SHP77 treated with DMSO at 0.1 percent for 48 hours (cell line): ENCODE data around the gene IRX4.
"Not testable (repeated sequence)": the region's sequence is repeated elsewhere in the genome, so short reads cannot be mapped to it uniquely, and the experiment has no call there.

Experiments
- DNase-seq: peaks from one replicate; lab custom pipeline; 2025; lab: John Stamatoyannopoulos, UW

Gene IRX4

GRCh38 chr5:1856596-1857255, 26.0 kb downstream of the IRX4 start:
- no peak for DNase-seq

DNA sequence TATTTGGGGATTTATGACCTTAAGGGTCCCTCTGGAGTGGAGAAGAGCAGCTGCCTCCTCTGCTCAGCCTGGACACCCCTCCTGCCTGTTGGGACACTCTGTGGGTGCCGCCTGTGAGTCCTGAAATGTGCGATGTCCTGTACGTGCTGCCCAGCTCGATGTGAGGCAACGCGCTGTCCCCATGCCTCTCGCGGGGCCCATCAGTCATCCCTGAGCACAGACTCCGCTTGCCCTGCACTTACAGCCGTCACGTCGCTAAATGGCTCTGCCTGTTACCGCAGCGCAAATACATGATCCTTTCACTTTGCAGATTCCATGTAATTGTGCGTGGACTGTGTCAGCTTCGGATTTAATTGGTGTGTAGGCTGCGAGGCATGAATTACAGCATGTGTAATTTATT, 27.1 kb downstream of the IRX4 start:
- no peak for DNase-seq

DNA sequence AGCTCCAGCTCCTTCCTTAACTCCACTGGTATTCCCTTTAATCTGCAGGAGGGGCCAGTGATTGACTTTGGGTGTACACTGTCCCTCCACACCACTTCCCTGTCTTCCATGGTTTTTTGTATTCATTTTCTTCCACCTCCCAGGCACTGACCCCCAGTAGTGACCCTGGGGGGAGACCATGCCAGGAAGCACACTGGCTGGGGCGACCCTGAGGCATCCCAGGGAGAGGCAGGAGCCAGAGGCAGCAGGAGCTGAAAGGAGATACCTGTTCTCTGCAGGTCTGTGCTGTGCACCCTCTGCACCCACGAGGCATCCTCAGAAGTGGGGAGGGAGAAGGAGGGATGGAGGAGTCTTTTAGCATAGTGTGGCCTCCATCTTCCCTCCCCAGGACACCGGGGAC, 27.6 kb downstream of the IRX4 start:
- DNase-seq = no peak

DNA sequence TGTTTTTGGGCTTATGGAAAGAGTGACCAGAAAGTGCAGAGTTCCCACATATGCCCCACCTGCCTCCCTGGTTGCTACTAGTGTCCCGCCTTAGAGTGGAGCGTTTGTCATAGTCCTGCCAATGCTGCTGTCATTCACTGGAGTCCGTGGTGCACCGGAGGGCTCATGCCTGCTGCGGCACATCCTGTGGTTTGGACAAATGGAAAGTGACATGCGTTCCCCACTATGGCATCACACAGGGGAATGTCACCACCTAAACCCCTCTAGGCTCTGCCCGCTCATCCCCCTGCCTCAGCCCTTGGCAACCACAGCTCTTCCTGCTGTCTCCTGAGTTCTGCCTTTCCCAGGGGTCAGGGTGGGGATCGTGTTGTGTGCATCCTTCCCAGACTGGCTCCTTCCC, 29.2 kb downstream of the IRX4 start:
- no peak for DNase-seq

GRCh38 chr5:1852324-1852947, 30.3 kb downstream of the IRX4 start:
- no peak for DNase-seq

- DNase-seq = no peak
Observed at GRCh38 chr5:1851290-1851934, 31.3 kb downstream of the IRX4 start.

- DNase-seq = no peak
Observed at GRCh38 chr5:1850324-1851154, 32.2 kb downstream of the IRX4 start.

- no peak for DNase-seq
Observed at GRCh38 chr5:1847611-1848010, 35.1 kb downstream of the IRX4 start.

DNA sequence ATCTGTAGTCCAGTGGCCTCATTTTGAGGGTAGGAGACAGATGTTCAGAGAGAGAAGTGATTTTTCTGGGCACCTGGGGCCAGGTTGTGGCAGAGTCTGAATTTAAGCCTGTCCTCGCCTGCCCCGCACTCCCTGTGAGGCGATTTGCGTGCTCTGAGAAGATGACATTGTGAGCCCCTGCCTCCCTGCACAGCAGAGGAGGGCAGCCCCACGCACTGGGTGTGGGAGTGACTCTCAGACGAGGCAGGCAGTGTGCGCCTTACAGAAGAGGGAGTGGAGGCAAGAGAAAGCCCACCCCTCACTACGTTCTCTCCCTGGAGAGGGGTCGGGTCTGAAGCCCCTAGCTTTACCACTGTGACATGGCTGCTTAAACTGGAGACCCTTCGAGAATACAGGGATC, 35.7 kb downstream of the IRX4 start:
- DNase-seq = no peak

GRCh38 chr5:1846583-1846982, 36.1 kb downstream of the IRX4 start:
- DNase-seq = no peak

- DNase-seq = no peak
Observed at GRCh38 chr5:1845696-1846095, 37.0 kb downstream of the IRX4 start.

- no peak for DNase-seq
Observed at GRCh38 chr5:1844708-1845436, 37.9 kb downstream of the IRX4 start.

GRCh38 chr5:1843761-1844160, 39.0 kb downstream of the IRX4 start:
- not testable (repeated sequence) for DNase-seq

DNA sequence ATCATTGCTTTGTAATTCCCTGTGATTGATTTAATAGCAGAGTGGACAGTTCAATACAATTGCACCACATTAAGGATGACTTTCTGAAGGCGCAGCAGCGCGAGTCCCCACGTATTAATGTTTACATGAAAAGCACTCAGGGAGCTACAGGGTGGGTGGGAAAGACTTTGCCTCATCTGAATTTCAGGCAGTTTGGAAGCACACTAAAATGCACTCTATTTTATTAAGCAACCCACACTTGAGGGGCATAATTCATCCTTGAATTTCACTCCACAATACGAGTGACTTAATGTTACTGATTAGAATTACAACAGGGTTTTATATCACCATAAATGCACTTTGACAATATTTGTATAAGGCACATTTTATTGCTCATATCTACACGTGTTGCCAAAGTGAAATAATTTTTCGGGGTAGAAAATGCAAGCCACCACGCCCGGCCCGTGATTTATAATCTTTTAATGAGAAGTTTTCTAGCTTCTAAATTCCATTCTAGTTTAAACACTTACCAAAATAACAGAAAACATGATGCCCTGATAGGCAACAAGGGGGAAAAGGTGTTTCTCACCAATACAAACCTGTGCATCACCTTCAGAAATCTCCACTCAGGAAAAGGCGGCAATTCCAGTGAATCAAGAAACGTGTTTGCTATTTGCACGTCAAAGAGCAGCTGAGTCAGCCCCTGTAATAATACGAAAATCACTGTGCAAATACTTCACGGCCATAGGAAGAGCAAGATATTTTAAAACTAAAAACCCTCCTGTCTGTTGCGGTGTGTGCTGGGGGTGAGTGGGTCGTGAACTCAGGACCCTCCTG, 40.5 kb downstream of the IRX4 start:
- no peak for DNase-seq

GRCh38 chr5:1840741-1841521, 41.8 kb downstream of the IRX4 start:
- no peak for DNase-seq

DNA sequence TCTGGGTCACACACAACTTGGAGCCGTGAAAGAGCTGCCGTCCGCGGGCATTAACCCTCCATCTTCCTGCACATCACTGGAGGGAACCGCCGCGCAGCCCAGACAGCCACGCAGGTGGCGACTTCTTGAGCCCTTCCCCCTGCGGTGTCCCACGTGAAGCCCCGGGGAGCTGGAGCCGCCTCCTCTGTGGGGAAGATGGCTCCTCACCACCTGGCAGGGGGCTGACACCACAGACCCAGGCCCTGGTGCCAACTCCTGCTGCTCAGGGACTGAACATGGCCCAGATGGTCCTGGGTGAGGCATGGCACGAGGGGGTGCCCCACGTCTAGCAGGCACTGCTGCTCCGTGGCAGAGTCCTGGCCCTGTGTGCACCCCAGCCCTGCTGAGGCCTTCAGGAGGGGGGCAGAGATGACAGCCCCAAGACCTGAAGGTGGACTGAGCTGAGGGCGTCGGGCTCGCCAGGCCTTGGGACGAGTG, 42.6 kb downstream of the IRX4 start:
- DNase-seq = no peak

- DNase-seq = no peak
Observed at GRCh38 chr5:1838013-1838412, 44.7 kb downstream of the IRX4 start.

- no peak for DNase-seq
Observed at GRCh38 chr5:1836891-1837880, 45.5 kb downstream of the IRX4 start.
